NT2/D1 (cell line): ENCODE measurements around the gene LYZL1.

Experiments
- YY1 ChIP-seq: IDR thresholded peaks from 2 replicates; pipeline ENCODE4 v1.6.1; 2011; ENCODE audit not compliant: insufficient read length, insufficient read depth
- ZNF274 ChIP-seq: IDR thresholded peaks from 2 replicates; pipeline ENCODE4 v1.6.1; 2011; ENCODE audit warnings: mild to moderate bottlenecking, low read depth, low read length

DNA sequence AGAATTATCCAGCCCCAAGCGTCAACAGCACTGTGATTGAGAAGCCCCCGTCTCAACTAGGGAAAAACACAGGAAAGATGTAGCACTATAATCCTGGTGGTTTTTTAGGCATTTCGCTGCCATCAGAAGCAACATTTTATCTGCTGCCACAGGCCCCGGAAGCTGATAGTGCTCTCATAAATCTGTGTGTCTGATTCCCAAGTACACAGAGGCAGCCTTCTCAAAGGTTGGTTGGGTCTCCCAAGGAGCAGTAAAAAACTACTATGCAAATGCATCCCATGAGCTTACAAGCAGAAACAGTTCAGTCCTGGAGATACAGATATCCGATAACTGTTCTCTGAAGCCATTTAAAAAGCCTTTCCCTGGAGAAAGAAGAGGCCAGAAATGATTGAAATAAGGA, 45.8 kb upstream of the LYZL1 start:
- TF ChIP-seq YY1 (no peak), ZNF274 (no peak)
